IPS-20b (cell line): ENCODE results near the gene PANX3.

Source experiments
- H3K27ac ChIP-seq: one replicate; pipeline ENCODE4 v1.5.1; 2013; ENCODE audit warnings: low read length
- H3K27me3 ChIP-seq: 2 replicates; pipeline ENCODE4 v1.6.1; 2013; ENCODE audit warnings: mild to moderate bottlenecking, low read length, inconsistent platforms; ENCODE audit not compliant: insufficient read depth
- H3K36me3 ChIP-seq: 2 replicates; pipeline ENCODE4 v1.6.1; 2013; ENCODE audit warnings: low read depth, mild to moderate bottlenecking, inconsistent platforms, low read length, moderate library complexity; ENCODE audit not compliant: insufficient read depth
- H3K4me1 ChIP-seq: 2 replicates; pipeline ENCODE4 v1.6.1; 2013; ENCODE audit warnings: mild to moderate bottlenecking, control low read depth, inconsistent platforms, low read length, moderate library complexity; ENCODE audit not compliant: insufficient read depth
- H3K4me3 ChIP-seq: 2 replicates; pipeline ENCODE4 v1.5.1; 2013; ENCODE audit warnings: mild to moderate bottlenecking, low read length, inconsistent platforms
- H3K9ac ChIP-seq: 2 replicates; pipeline ENCODE4 v1.6.1; 2013; ENCODE audit warnings: low read depth, mild to moderate bottlenecking, inconsistent platforms, low read length, moderate library complexity
- H3K9me3 ChIP-seq: 2 replicates; pipeline ENCODE4 v1.6.1; 2013; ENCODE audit warnings: mild to moderate bottlenecking, low read depth, low read length, inconsistent platforms; ENCODE audit not compliant: insufficient read depth

PANX3 gene

DNA sequence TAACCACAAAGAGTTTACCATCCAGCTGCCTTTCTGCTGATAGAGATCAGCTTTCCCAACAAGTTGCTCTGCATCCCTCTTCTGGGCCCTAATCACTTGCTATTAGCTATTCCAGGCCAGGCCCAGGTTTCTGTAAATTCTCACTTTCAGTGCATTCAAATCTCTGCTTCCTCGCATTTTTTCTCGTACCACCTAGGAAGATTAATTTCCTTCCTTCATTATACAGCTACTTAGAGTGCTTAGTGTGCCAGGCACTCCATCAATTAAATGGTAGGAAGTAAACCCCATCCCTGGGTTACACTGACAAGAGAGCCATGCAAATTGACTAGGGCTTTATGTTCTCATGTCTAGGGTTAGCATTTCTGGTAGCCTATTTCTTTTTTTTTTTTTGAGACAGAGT, 52.6 kb downstream of the PANX3 start:
- Histone ChIP-seq H3K4me1 (no peaks in the 10 kb centered on the region), H3K27ac (no peak overlapping the region), H3K36me3 (no peaks in the 10 kb centered on the region), H3K9ac (no peak overlapping the region), H3K27me3 (peaks cover 16% of the 10 kb centered on the region; the same call in 1 of the 2 replicates), H3K9me3 (no peaks in the 10 kb centered on the region), H3K4me3 (no peak overlapping the region)

DNA sequence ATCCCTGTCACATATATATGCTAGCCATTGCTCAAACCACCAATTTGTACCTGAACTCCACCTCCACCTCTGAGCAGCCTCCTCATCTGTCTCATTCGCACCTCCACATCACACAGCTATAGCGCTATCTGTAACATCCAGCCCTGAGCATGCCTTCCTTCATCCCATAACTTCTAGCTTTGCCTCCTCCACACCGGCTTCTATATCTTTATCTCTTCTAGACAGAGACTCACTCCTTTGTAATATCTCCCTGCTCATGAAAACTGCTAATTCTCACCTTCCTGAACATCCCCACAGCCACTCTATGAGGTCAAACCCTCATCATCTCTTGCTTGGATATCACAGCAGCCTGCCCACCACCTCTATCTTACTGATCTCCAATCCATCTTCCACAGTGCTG, 56.4 kb downstream of the PANX3 start:
- no peak overlapping the region for H3K27ac ChIP-seq
- no peak overlapping the region for H3K9ac ChIP-seq
- no peak overlapping the region for H3K4me3 ChIP-seq
- H3K36me3 ChIP-seq: no peaks in the 10 kb centered on the region
- no peaks in the 10 kb centered on the region for H3K4me1 ChIP-seq
- H3K9me3 ChIP-seq: no peaks in the 10 kb centered on the region
- H3K27me3 ChIP-seq: peaks cover 47% of the 10 kb centered on the region

DNA sequence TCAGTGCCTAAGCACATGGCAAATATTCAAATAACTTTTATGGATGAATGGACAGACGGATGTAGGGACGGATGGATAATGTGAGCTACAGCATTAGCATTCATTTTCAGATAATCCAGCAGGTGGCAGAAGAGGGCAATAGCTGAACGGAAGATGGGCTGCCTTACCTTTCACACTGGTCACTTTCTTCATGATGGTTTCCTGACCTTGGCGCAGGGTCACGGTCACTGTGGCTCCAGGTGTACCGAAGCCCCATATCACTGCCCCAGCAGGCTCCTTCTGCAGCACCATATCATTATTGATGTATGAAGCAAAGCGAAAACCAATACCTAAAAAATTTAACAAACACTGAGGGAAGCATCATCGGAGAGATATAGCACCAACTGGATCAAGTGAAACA, 58.0 kb downstream of the PANX3 start:
- Histone ChIP-seq H3K4me3 (no peak overlapping the region), H3K27me3 (peaks cover 55% of the 10 kb centered on the region), H3K9ac (no peak overlapping the region), H3K27ac (no peak overlapping the region), H3K9me3 (no peaks in the 10 kb centered on the region), H3K36me3 (no peaks in the 10 kb centered on the region), H3K4me1 (no peaks in the 10 kb centered on the region)
